Panc1 (cell line): ENCODE data around the gene EVI2B. TPM values are rescaled to one million over a fixed set of nuclear protein-coding genes. Genes with fewer than 3 reads are reported as not detected.

Experiments used
- ATAC-seq: fragments of 200-7000 bp; cut with Tn5 transposase; 2 replicates; pipeline ENCODE4 v1.9.1; 2020; ENCODE audit warnings: mild to moderate bottlenecking, moderate library complexity
- BruUV-seq: library from RNA; stranded (reverse); fragments of 400-500 nt; replicated peaks from 2 replicates; lab custom pipeline; 2021; lab: Mats Ljungman, UMichigan
- CTCF ChIA-PET: fragments of 300-600 bp; sonication (Branson Sonifier 250); formaldehyde crosslinking; loops from one replicate; lab custom pipeline; 2022; ENCODE audit warnings: antibody characterized with exemption; lab: Charles Lee
- POLR2A ChIA-PET: fragments of 300-600 bp; sonication (Branson Sonifier 250); formaldehyde crosslinking; loops from one replicate; lab custom pipeline; 2022; ENCODE audit warnings: antibody characterized with exemption; lab: Charles Lee
- DNase-seq: peaks from one replicate; pipeline ENCODE4 v3.0.0-alpha.2; 2010; ENCODE audit warnings: low read depth, low spot score
- H3K27ac ChIP-seq: 2 replicates; pipeline ENCODE4 v1.5.1; 2011; ENCODE audit warnings: mild to moderate bottlenecking, low read length, inconsistent platforms
- H3K27me3 ChIP-seq: fragments of 200-500 bp; sonication (Bioruptor generic); 2 replicates; pipeline ENCODE4 v1.6.0; 2014; ENCODE audit warnings: low read length, inconsistent platforms; ENCODE audit not compliant: control insufficient read depth, insufficient read depth
- H3K36me3 ChIP-seq: fragments of 200-500 bp; sonication (Bioruptor generic); 2 replicates; pipeline ENCODE4 v1.5.1; 2014; ENCODE audit warnings: inconsistent platforms, mild to moderate bottlenecking, low read length, moderate library complexity; ENCODE audit not compliant: control insufficient read depth, insufficient read depth
- H3K4me1 ChIP-seq: 2 replicates; pipeline ENCODE4 v1.5.1; 2011; ENCODE audit warnings: inconsistent platforms, mild to moderate bottlenecking, low read length, moderate library complexity; ENCODE audit not compliant: control insufficient read depth, insufficient read depth
- H3K4me3 ChIP-seq, 2 experiments: 2 replicates each; pipeline ENCODE4 v1.5.1; 2011 to 2012; ENCODE audit warnings: low read depth in 2 of 2, low read length in 2 of 2, mild to moderate bottlenecking in 2 of 2, inconsistent platforms in 1 of 2, moderate library complexity in 1 of 2
- H3K9me3 ChIP-seq: fragments of 200-500 bp; sonication (Bioruptor generic); 2 replicates; pipeline ENCODE4 v1.5.1; 2014; ENCODE audit warnings: low read depth, mild to moderate bottlenecking, inconsistent platforms, low read length, moderate library complexity; ENCODE audit not compliant: control insufficient read depth, insufficient read depth
- POLR2AphosphoS5 ChIP-seq: IDR thresholded peaks from 2 replicates; pipeline ENCODE4 v1.6.1; 2012; ENCODE audit warnings: mild to moderate bottlenecking, low read depth, low read length, moderate library complexity
- SIN3A ChIP-seq: IDR thresholded peaks from 2 replicates; pipeline ENCODE4 v1.6.1; 2012; ENCODE audit warnings: low read depth, mild to moderate bottlenecking, low read length, moderate library complexity, borderline replicate concordance; ENCODE audit not compliant: insufficient read depth
- TCF7L2 ChIP-seq: IDR thresholded peaks from 2 replicates; pipeline ENCODE4 v1.6.1; 2011; ENCODE audit warnings: mild to moderate bottlenecking, low read depth, low read length, inconsistent platforms
- in situ Hi-C: cut with HindIII; loops from 2 replicates; pipeline ENCODE4 v1.10.0; 2016; ENCODE audit warnings: low sequenced_read_pairs, low pct_unique_long_range_greater_than_20kb
- intact Hi-C: fragments of 100-400 bp; cut with micrococcal nuclease; formaldehyde crosslinking; loops from one replicate; pipeline ENCODE4 v1.10.0; 2022; ENCODE audit not compliant: unreplicated experiment
- total RNA-seq: library from RNA; stranded (reverse); gene quantifications from one replicate; pipeline ENCODE4 v1.2.1, GENCODE V29; 2021; ENCODE audit not compliant: unreplicated experiment
- TF ChIP-seq, protein P1 (sequence below), 2 experiments: IDR thresholded peaks; 2 replicates each; pipeline ENCODE4 v1.6.1; 2011 to 2012; ENCODE audit warnings: low read depth in 2 of 2, control low read depth in 1 of 2, low read length in 1 of 2, mild to moderate bottlenecking in 1 of 2, moderate library complexity in 1 of 2; ENCODE audit not compliant: insufficient read depth in 1 of 2
- TF ChIP-seq, protein P2 (sequence below): fragments of 450-650 bp; IDR thresholded peaks from 2 replicates; pipeline ENCODE4 v1.5.1; 2017; ENCODE audit warnings: mild to moderate bottlenecking

EVI2B gene
- total RNA-seq, 1 experiment from 2014 or later = 0.08 TPM

- Histone ChIP-seq H3K9me3 (no peaks in the 10 kb centered on the region), H3K36me3 (no peaks in the 10 kb centered on the region), H3K27me3 (no peaks in the 10 kb centered on the region), H3K4me1 (no peaks in the 10 kb centered on the region), H3K4me3 (no peak overlapping the region), H3K27ac (no peak overlapping the region)
- DNase-seq = no peak
- BruUV-seq = no TSS peak
- in situ Hi-C loops = no loop called here
- no peak for ATAC-seq
- ChIA-PET CTCF (interaction anchor here (0.6 kb wide), 1 partner anchor 73 kb away, joined by 3 read pairs; no protein-coding TSS in a partner anchor), POLR2A (no interaction called here)
- intact Hi-C loops = no loop called here
- TF ChIP-seq, protein P1, sequence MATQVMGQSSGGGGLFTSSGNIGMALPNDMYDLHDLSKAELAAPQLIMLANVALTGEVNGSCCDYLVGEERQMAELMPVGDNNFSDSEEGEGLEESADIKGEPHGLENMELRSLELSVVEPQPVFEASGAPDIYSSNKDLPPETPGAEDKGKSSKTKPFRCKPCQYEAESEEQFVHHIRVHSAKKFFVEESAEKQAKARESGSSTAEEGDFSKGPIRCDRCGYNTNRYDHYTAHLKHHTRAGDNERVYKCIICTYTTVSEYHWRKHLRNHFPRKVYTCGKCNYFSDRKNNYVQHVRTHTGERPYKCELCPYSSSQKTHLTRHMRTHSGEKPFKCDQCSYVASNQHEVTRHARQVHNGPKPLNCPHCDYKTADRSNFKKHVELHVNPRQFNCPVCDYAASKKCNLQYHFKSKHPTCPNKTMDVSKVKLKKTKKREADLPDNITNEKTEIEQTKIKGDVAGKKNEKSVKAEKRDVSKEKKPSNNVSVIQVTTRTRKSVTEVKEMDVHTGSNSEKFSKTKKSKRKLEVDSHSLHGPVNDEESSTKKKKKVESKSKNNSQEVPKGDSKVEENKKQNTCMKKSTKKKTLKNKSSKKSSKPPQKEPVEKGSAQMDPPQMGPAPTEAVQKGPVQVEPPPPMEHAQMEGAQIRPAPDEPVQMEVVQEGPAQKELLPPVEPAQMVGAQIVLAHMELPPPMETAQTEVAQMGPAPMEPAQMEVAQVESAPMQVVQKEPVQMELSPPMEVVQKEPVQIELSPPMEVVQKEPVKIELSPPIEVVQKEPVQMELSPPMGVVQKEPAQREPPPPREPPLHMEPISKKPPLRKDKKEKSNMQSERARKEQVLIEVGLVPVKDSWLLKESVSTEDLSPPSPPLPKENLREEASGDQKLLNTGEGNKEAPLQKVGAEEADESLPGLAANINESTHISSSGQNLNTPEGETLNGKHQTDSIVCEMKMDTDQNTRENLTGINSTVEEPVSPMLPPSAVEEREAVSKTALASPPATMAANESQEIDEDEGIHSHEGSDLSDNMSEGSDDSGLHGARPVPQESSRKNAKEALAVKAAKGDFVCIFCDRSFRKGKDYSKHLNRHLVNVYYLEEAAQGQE (IDR thresholded peaks at IDR 0.05; ENCODE audit: insufficient read depth in 1 of 2, low read depth in 2 of 2, low read length in 1 of 2) = no peak
- TF ChIP-seq, protein P2, sequence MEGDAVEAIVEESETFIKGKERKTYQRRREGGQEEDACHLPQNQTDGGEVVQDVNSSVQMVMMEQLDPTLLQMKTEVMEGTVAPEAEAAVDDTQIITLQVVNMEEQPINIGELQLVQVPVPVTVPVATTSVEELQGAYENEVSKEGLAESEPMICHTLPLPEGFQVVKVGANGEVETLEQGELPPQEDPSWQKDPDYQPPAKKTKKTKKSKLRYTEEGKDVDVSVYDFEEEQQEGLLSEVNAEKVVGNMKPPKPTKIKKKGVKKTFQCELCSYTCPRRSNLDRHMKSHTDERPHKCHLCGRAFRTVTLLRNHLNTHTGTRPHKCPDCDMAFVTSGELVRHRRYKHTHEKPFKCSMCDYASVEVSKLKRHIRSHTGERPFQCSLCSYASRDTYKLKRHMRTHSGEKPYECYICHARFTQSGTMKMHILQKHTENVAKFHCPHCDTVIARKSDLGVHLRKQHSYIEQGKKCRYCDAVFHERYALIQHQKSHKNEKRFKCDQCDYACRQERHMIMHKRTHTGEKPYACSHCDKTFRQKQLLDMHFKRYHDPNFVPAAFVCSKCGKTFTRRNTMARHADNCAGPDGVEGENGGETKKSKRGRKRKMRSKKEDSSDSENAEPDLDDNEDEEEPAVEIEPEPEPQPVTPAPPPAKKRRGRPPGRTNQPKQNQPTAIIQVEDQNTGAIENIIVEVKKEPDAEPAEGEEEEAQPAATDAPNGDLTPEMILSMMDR = no peak
- TF ChIP-seq POLR2AphosphoS5 (no peak), SIN3A (no peak), TCF7L2 (no peak)
Measured at GRCh38 chr17:31320241-31320640, 6.4 kb upstream of the EVI2B start.

DNA sequence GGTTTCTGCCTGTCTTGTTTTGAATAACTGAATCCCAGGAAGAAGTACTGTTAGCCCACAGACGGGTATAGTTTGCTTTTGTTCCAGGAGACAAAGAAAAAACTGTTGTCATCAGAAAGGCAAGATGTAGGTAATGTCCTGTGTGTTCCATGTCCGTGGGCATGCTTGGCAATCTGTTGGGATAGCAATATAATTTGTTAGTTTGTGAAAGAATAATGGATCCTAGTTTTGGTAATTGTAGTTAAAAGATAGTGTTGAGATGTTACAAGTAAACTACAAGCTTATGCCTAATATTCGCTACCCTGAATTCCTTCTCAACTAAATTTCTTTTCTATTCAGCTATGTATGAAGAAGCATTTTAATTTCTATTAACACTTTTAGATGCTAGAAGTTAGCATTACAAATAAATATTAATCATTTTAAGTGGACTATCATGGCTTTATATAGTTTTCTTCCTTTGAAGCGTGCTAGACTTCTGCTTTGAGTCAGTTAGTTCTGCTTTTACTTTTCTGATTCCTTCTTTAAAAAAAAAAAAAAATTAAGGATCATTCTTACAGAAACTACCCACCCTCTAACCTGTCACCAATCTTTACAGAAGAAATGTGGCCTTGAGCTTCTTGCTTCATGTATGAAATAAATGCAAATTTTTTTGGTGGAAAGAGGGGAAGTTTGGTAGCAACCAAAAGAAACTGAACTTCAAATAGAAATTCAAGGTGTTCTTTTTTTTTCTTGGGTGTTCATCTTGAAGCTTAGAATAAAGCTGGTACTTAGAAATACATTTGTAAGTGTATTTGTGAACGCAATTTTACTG, 5.2 kb upstream of the EVI2B start:
- Histone ChIP-seq H3K27ac (no peak overlapping the region), H3K27me3 (no peaks in the 10 kb centered on the region), H3K4me3 (no peak overlapping the region), H3K36me3 (no peaks in the 10 kb centered on the region), H3K9me3 (no peaks in the 10 kb centered on the region), H3K4me1 (no peaks in the 10 kb centered on the region)
- in situ Hi-C loops = no loop called here
- BruUV-seq = no TSS peak
- intact Hi-C loops = no loop called here
- CTCF ChIA-PET = no interaction called here
- TF ChIP-seq, protein P2 = no peak
- TF ChIP-seq POLR2AphosphoS5 (no peak), TCF7L2 (no peak), SIN3A (no peak)
- TF ChIP-seq, protein P1 (IDR thresholded peaks at IDR 0.05; ENCODE audit: insufficient read depth in 1 of 2, low read depth in 2 of 2, low read length in 1 of 2) = no peak
- DNase-seq (no peak), ATAC-seq (no peak)
- POLR2A ChIA-PET = interaction anchor here (0.6 to 0.7 kb wide), 2 partner anchors 86 to 300 kb away, joined by 3 to 4 read pairs; no protein-coding TSS in a partner anchor
